Stimulated activated effector memory CD8-positive, alpha-beta T cell treated with anti-CD3 and anti-CD28 coated beads, Interleukin-12 subunit alpha, Interleukin-12 subunit beta, amount 100 ng/mL, for 72 hours (primary cell): ENCODE measurements around the gene CEP112.

Source experiments
- ATAC-seq: fragments of 150-1000 bp; cut with Tn5 transposase; 2 replicates; pipeline ENCODE4 v1.10.0; 2021
- DNase-seq, 2 donors: peaks; one replicate each; pipeline ENCODE4 v3.0.0; 2021 to 2022; ENCODE audit warnings: low spot score in 2 of 2
- H3K27ac Mint-ChIP-seq: one replicate; pipeline ENCODE4 v1.8.0; 2022; ENCODE audit warnings: mild to moderate bottlenecking, mixed read lengths
- H3K36me3 Mint-ChIP-seq: one replicate; pipeline ENCODE4 v1.8.0; 2022; ENCODE audit warnings: mild to moderate bottlenecking, mixed read lengths
- H3K4me1 Mint-ChIP-seq: one replicate; pipeline ENCODE4 v1.8.0; 2022; ENCODE audit warnings: mixed read lengths
- H3K4me3 Mint-ChIP-seq: one replicate; pipeline ENCODE4 v1.8.0; 2022; ENCODE audit warnings: mild to moderate bottlenecking, mixed read lengths
- H3K9me3 Mint-ChIP-seq: one replicate; pipeline ENCODE4 v1.8.0; 2022; ENCODE audit warnings: mixed read lengths

Gene CEP112

DNA sequence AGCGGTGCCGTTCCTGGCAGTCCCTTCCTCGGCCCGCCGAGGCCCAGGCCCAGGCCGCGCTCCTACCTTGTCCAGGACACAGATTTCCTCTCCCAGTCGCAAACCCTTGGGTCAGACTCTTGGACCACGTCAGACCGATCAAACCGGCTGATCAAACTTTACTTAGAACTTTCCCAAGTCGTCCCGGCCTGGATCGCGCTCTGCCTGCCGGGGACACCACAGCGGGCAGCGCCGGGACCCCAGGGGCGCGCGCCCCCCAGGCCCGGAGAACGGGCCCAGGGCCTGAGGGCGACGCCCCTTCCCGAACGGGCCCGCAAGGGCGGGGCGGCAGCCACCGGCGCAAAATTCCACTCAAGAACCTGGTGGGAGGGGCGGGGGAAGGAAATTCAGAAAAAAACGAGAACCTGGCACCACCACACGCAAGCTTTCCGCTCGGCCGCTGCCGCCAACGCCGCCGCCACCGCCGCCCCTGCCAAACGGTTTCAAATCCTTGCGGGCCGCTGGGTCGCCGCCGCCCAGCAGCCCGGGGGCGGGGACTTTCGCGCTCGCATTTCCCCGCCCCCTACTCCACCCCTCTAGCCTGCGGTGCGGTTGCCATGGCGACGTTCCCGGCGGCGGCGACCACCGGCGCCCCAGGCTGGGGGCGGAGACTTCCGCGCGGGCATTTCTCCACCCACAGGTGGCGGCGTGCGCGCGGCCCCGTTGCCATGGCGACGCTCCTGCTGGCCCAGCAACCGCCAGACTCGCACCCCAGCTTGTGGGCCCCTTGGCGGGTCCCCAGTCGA is at the start of gene CEP112:
Gene CEP112 (minus strand): TSS at position 541 of the 785 bp plus-strand sequence.
- ATAC-seq (peak; percentile 84), DNase-seq (peak; percentile 82 to 93)
- Mint-ChIP-seq H3K9me3 (no peaks in the 10 kb centered on the region), H3K4me3 (peak within 1 kb of the TSS; percentile 72), H3K27ac (peak within 1 kb of the TSS; percentile 86), H3K36me3 (peaks cover 10% of the 10 kb centered on the region), H3K4me1 (peaks cover 6% of the 10 kb centered on the region)

GRCh38 chr17:66240630-66241029 is 48.7 kb upstream of the CEP112 start:
- H3K27ac Mint-ChIP-seq = no peak overlapping the region
- ATAC-seq (no peak), DNase-seq (no peak)
- H3K4me1 Mint-ChIP-seq = no peaks in the 10 kb centered on the region
- H3K36me3 Mint-ChIP-seq = no peaks in the 10 kb centered on the region
- H3K4me3 Mint-ChIP-seq = no peak overlapping the region
- no peaks in the 10 kb centered on the region for H3K9me3 Mint-ChIP-seq

- no peak for ATAC-seq
- no peaks in the 10 kb centered on the region for H3K4me1 Mint-ChIP-seq
- no peaks in the 10 kb centered on the region for H3K9me3 Mint-ChIP-seq
- no peak overlapping the region for H3K27ac Mint-ChIP-seq
- no peak overlapping the region for H3K4me3 Mint-ChIP-seq
- no peaks in the 10 kb centered on the region for H3K36me3 Mint-ChIP-seq
- DNase-seq = no peak
These were observed 48.1 kb upstream of the CEP112 start for GRCh38 chr17:66240013-66240412.

DNA sequence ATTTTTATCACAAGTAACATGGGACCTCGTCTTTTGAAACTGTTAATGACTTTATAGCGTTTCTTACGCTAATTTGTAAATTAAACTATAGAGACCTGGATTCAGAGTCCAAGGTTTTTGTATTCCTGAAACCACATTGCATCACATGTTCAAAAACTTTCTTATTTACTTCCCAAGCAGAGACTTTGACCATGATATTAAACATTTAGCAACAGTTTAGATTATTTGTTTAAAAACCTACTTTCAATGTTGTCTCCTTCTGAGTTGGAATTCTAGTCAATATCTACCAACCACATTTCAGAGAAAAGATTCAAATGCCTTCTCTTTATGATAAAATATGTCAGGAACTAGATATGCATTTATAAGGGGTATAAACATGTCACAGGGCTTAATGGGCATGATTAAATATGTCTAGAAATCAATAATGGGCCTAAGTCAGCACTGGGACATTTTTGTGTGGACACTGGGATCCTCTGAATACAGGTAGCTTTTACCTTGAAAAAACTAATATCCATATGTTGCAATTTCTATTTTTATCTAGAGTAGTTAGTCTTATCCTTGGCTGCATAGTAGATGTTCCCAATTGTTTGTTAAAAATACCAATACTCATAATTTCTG is 43.6 kb upstream of the CEP112 start:
- DNase-seq (no peak), ATAC-seq (no peak)
- Mint-ChIP-seq H3K27ac (no peak overlapping the region), H3K36me3 (peaks cover 5% of the 10 kb centered on the region), H3K9me3 (no peaks in the 10 kb centered on the region), H3K4me1 (no peaks in the 10 kb centered on the region), H3K4me3 (no peak overlapping the region)

DNA sequence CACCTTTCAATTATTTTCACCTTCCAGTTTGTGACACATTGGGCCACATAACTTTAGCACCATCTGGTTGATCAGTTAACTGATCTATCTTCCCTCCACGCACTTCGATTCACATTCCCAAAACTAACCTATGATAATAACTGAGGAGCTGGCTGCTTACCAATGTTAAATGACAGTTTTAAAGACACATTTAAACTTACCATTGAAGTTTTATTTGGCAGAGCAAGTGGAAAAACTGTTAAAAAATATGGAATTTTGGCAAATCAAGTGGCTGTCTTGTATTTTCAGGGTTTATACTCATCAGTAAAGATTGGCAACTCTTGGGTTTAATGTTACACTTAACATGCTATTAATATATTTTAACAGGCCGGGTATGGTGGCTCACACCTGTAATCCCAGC is 42.7 kb upstream of the CEP112 start:
- H3K4me3 Mint-ChIP-seq = no peak overlapping the region

GRCh38 chr17:66233023-66233753 is 41.3 kb upstream of the CEP112 start:
- no peak overlapping the region for H3K27ac Mint-ChIP-seq
- no peak for DNase-seq
- no peaks in the 10 kb centered on the region for H3K9me3 Mint-ChIP-seq
- H3K36me3 Mint-ChIP-seq = peaks cover 5% of the 10 kb centered on the region
- no peaks in the 10 kb centered on the region for H3K4me1 Mint-ChIP-seq
- no peak for ATAC-seq
- H3K4me3 Mint-ChIP-seq = no peak overlapping the region

More for the DNA sequence above, 42.7 kb upstream of the CEP112 start:
- H3K36me3 Mint-ChIP-seq = peaks cover 5% of the 10 kb centered on the region
- H3K4me1 Mint-ChIP-seq = no peaks in the 10 kb centered on the region
- H3K9me3 Mint-ChIP-seq = no peaks in the 10 kb centered on the region
- ATAC-seq = no peak
- no peak for DNase-seq
- H3K27ac Mint-ChIP-seq = no peak overlapping the region

DNA sequence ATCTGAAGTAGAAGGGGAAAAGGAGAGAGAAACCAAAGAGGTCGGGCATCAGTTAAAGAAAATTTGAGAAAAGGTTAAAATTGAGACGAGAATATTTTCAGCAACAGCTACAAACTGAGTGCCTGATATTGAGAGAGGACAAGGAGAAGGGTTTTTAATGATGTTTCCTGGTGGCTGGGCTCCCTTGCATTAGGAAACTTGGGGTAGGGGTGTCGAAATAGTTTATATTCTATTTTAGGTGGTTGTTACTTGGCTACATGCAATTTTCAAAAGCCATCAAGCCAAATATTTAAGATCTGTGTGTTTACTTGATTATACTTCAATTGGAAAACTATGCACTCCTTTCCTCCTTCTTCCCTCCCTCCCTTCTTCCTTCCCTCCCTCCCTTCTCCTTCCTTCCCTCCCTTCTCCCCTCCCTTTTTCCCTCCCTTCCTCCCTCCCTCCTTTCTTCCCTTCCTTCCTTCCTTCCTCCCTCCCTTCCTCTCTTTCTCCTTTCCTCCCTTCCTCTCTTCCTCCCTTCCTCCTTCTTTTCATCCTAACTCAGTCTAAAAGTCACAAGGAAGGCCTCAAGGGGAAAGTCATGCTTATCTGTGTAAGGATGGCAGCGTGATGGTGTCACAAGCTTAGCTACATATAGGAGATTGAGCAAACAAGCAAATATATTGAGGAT is 39.1 kb upstream of the CEP112 start:
- peaks cover 5% of the 10 kb centered on the region for H3K36me3 Mint-ChIP-seq
- DNase-seq (no peak), ATAC-seq (no peak)
- H3K4me3 Mint-ChIP-seq = no peak overlapping the region
- no peak overlapping the region for H3K27ac Mint-ChIP-seq
- H3K9me3 Mint-ChIP-seq = no peaks in the 10 kb centered on the region
- H3K4me1 Mint-ChIP-seq = no peaks in the 10 kb centered on the region

DNA sequence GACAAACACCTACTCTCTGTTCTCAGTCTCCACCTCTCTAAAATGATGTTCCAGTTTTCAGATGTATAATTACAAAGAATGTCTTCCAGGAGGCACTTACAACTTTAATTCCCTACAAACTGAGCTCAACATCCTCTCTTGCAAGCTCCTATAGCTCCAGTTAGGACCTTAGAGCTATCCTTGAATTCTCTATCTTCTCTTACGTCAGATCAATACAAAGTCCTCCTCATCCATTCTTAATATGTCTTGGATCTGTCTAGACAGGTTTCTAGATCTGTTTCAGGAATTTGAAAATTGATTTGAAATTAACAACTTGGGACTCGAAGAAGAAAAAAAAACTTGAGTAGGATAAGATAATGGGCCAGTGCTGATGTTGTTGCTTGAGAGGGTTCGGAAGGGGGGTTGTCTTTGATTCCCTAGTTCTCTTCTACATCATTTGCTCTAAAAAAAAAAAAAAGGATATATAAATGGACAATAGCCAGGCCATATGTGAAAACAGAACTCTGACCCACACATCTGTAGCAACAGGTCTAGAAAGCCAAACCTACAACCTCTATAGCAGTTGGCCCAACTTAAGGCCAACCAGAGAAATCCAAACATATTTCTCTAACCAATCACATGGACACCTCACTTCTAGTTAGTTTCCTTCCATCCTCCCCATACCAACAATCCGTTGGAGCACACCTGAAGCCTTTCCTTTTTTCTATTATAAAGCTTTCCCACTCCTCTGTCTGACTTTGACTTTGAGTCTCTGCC is 38.0 kb upstream of the CEP112 start:
- Mint-ChIP-seq H3K27ac (no peak overlapping the region), H3K4me1 (no peaks in the 10 kb centered on the region), H3K4me3 (no peak overlapping the region), H3K9me3 (no peaks in the 10 kb centered on the region), H3K36me3 (peaks cover 5% of the 10 kb centered on the region)
- ATAC-seq (no peak), DNase-seq (no peak)

GRCh38 chr17:66228887-66229782 is 37.2 kb upstream of the CEP112 start, which contains the start of gene APOH:
TSS of gene APOH (minus strand) at chr17:66229415. CDS start at chr17:66229379, 36 bp downstream.
- no peak within 1 kb of the TSS for H3K27ac Mint-ChIP-seq
- ATAC-seq (no peak), DNase-seq (no peak)
- H3K4me1 Mint-ChIP-seq = no peaks in the 10 kb centered on the region
- no peaks in the 10 kb centered on the region for H3K9me3 Mint-ChIP-seq
- no peak within 1 kb of the TSS for H3K4me3 Mint-ChIP-seq
- H3K36me3 Mint-ChIP-seq = peaks cover 5% of the 10 kb centered on the region

DNA sequence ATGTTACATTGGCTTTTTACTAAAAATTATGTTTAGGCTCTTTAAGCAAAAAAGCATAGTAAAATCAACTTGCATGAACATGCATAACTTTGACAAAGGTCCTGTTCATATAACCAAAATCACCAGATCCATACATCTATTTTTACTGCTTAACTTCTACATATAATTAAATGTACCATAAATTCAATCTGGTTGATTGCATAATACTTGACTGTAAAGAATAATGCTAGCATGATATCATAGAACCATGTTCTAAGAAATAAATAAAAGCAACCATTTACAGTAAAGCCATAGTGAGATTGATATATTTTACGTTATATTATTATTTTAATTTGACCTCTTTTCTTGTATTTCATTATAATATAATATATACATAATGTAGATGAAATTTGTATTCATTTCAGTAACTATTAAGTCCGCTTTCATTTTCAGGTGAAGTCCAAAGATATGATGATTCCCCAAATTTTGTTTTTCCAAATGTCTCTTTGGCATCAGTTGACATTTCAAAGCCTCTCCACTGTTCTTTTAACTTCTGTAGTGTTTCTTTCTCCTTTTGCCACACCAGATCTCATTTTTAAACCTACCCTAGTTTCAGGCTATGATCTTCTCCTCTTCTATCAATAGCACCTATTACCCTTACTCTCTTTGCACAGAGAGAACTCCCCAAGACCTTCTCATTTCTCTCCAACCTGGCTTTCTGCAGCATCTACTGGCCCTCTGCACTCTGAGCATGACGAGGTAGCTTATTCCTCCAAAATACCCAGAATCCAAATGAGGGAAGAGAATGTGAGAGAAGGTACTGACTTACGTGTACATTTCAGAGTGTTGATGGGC is 35.5 kb upstream of the CEP112 start:
- Mint-ChIP-seq H3K36me3 (no peaks in the 10 kb centered on the region), H3K9me3 (no peaks in the 10 kb centered on the region), H3K4me1 (no peaks in the 10 kb centered on the region), H3K27ac (no peak overlapping the region), H3K4me3 (no peak overlapping the region)
- DNase-seq (no peak), ATAC-seq (no peak)

DNA sequence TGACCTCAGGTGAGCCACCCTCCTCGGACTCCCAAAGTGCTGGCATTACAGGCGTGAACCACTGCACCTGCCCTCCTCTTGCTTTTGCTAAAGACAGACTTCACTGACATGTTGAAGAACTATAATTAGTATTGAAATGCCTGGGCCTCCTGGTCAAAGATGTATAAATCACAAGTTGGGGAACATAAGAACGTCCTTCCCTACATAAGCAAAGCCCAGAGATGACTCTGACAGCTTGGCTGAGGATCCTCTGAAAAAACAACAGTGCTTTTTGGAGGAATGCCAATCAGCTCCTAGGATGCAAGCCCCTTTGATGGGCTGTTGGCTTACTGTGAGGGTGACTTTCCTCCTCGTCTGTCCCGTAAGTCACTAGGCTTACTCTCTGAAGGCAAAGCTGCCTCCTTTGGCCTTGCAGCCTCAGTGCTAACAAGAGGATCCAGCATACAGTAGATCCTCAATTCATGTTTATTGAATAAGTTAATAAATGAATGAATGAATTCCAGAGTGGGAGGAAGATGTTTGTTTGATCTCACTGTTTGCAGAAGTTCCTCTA is 30.9 kb upstream of the CEP112 start:
- Mint-ChIP-seq H3K27ac (no peak overlapping the region), H3K4me3 (no peak overlapping the region), H3K9me3 (no peaks in the 10 kb centered on the region), H3K4me1 (no peaks in the 10 kb centered on the region), H3K36me3 (no peaks in the 10 kb centered on the region)
- ATAC-seq = no peak
- DNase-seq = no peak

DNA sequence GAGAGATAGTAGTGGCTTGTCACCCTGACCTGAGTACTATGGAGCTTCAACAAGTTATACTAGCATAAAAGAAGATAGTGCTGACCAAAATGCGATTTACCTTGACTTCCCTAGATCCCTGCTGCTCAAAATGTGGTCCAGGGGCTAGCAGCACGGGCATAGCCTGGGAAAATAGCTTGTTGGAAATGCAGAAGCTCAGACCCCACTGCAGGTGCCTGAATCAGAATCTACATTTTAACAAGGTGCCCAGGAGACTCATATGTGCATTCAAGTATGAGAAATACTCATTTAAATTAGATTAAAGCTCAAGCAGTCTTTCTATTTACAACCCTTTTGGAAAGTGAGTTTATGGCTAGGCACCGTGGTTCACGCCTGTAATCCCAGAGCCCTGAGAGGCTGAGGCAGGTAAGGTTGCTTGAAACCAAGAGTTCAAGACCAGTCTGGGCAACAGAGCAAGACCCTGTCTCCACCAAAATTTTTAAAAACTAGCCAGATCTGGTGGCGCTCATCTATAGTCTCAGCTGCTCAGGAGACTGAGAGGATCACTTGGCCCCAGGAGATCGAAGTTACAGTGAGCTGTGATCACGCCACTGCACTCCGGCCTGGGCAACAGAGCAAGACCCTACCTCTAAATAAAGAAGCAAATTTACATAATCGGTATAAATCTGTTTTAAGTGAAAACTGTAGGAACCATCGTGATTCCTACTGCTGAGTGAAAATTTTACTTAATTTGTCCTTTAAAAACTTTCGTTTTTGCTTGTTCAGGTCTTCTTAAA is 30.0 kb upstream of the CEP112 start:
- H3K36me3 Mint-ChIP-seq = no peaks in the 10 kb centered on the region
- ATAC-seq = no peak
- H3K4me3 Mint-ChIP-seq = no peak overlapping the region
- no peak overlapping the region for H3K27ac Mint-ChIP-seq
- H3K4me1 Mint-ChIP-seq = no peaks in the 10 kb centered on the region
- no peak for DNase-seq
- H3K9me3 Mint-ChIP-seq = no peaks in the 10 kb centered on the region
